Fibroblast of the conjunctiva (primary cell): ENCODE results near the gene PREB.
"Not testable (repeated sequence)": the region's sequence is repeated elsewhere in the genome, so short reads cannot be mapped to it uniquely, and the experiment has no call there.

ENCODE experiments used
- DNase-seq: peaks from one replicate; pipeline ENCODE4 v3.0.0-alpha.2; 2010; ENCODE audit warnings: low read depth

The PREB gene

GRCh38 chr2:27125104-27125503 is 9.3 kb downstream of the PREB start:
- DNase-seq: no peak

DNA sequence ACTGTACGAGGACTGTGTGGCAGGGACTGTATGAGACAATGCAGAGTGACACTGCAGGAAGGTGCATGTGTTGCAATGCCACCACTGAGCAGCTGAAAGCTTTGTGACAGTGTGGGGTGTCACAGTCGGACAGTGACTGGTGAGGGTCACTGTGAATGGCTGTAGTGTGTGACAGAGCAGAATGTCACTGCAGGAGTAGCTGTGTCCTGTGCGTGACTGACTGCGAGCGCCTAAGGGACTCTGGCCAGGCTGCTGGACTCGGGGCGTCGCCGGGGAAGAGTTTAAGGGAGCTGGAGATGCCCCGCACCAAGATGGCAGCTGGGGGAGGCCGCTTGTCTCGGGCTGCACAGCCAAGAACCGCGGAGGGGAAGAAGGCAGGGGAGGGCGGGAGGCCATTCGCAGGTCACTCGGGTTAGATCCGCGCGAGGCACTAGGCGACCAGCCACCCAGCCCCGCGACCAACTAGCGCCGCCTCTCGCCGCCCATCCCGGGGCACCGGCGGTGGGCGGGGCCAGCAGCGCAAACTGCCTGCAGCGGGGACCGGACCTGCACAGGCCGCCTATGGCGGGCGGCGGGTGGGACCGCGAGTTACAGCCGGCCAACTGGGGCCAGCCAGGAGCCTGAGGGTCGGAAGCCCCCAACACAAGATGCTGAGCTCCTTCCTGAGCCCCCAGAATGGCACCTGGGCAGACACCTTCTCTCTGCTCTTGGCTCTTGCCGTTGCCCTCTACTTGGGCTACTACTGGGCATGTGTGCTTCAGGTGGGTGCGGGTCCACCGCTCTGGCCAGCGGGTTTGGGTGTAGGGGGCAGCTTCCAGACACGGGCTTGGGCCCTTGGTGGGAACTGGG is 10.9 kb downstream of the PREB start, which contains the start of gene ABHD1:
Gene ABHD1, plus strand, starts transcription at position 514 of the 849 bp plus-strand sequence. Its CDS starts 134 bp downstream, at position 648.
- DNase-seq: no peak

DNA sequence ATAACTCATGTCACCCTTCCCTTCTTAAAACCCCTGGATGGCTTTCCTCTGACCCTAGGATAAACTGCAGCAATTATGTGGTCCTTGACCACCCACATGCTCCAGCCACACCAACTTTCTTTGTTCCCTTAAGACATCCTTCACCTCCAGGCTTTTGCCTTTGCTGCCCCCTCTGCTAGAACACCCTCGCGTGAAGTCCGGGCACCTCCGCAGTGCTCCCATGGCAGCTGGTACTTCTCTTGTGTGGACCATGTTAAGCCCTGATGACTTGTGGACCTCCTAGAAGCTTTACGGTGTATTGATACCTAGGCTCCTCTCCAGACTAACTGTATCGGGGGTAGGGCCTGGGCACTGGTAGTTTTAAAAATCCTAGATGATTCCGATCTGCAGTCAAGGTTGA is 11.6 kb downstream of the PREB start:
- no peak for DNase-seq

DNA sequence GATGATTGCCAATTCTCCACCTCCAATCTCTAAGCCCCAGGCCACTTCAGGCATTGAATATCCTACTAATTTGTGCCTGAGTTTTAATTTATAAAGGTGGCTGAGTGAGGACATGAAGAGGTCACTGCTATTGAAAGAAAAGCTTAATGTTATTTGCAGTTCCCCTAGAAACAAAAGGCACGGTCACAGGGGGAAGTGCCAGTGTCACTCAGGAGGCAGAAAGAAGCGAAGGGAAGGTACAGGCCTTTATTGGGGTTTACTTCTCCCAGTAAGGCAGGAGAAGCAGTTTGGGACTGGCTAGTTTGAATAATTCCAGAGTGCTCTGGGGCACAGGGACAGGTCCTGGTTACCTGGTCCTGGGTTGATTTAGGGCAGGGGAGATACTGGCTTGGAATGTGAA is 12.5 kb downstream of the PREB start:
- DNase-seq: no peak

- not testable (repeated sequence) for DNase-seq
Observed at GRCh38 chr2:27119330-27119670, 15.1 kb downstream of the PREB start.

- no peak for DNase-seq
Observed at GRCh38 chr2:27118525-27119329, 15.7 kb downstream of the PREB start, which contains the start of gene CGREF1. Gene CGREF1, minus strand, starts transcription at chr2:27119128. Its CDS starts 14,762 bp downstream, at chr2:27104366.

GRCh38 chr2:27117995-27118524 is 16.4 kb downstream of the PREB start:
- no peak for DNase-seq

GRCh38 chr2:27115519-27115918 is 18.9 kb downstream of the PREB start:
- DNase-seq: no peak

DNA sequence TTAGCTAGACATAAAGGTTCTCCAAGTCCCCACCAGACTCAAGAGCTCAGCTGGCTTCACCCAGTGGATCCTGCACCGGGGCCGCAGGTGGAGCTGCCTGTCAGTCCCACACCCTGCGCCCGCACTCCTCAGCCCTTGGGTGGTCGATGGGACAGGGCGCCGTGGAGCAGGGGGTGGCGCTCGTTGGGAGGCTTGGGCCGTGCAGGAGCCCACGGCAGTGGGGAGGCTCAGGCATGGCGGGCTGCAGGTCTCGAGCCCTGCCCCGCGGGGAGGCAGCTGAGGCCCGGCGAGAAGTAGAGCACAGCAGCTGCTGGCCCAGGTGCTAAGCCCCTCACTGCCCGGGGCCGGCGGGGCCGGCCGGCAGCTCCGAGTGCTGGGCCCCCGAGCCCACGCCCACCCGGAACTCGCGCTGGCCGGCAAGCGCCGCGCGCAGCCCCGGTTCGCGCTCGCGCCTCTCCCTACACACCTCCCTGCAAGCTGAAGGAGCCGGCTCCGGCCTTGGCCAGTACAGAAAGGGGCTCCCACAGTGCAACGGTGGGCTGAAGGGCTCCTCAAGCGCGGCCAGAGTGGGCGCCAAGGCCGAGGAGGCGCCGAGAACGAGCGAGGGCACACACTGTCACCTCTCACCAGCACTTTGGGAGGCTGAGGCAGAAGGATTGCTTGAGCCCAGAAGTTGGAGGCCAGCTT is 22.9 kb downstream of the PREB start:
- DNase-seq: not testable (repeated sequence)

DNA sequence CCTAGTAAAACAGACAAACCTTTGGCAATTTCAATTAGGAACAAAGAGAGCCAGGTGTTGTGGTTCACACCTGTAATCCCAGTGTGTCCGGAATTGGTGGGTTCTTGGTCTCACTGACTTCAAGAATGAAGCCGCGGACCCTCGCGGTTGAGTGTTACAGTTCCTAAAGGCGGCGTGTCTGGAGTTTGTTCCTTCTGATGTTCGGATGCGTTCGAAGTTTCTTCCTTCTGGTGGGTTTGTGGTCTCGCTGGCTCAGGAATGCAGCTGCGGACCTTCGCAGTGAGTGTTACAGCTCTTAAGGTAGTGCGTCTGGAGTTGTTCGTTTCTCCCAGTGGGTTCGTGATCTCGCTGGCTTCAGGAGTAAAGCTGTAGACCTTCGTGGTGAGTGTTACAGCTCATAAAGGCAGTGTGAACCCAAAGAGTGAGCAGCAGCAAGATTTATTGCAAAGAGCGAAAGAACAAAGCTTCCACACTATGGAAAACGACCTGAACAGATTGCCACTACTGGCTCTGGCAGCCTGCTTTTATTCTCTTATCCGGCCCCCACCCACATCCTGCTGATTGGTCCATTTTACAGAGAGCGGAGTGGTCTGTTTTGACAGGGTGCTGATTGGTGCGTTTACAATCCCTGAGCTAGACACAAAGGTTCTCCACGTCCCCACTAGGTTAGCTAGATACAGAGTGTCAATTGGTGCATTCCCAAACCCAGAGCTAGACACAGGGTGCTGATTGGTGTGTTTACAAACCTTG is 23.7 kb downstream of the PREB start:
- not testable (repeated sequence) for DNase-seq

GRCh38 chr2:27109083-27109482 is 25.4 kb downstream of the PREB start:
- no peak for DNase-seq

DNA sequence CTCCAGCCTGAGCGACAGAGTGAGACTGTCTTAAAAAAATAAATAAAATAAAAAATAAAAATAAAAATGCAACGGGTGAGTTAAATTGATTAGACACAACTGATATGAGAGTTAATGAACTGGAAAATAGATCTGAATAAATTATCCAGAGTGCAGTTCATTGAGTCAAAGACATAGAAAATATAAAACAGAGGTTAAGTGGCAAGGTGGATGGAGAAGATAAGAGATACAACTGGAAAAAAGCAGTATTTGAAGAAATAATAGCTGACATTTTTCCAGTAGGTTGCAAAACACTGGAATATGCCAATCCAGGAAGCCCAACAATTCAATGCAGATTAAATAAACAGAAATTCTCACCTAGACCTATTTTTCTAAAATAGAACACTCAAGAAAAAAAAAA is 26.2 kb downstream of the PREB start:
- no peak for DNase-seq

DNA sequence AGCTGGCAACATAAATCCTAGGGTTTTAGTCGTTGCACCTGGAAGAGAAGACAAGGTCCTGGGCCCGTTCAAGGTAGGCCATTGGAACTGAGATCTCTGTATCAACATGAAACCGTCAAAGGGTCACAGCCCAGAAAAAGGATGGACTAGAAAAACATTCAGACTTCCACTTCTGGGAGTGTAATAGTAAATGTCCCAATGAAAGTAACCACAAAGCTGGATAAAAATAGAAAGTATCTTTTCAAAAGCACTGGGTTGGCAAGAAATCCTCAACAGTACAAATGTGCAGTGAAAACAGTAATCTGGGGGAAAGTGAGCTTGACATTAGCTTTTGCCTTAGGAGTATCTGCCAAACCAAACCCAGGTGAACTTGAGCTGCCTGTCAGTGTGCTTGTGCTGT is 28.5 kb downstream of the PREB start:
- no peak for DNase-seq

- DNase-seq: no peak
Observed at GRCh38 chr2:27102329-27102728, 32.1 kb downstream of the PREB start.

DNA sequence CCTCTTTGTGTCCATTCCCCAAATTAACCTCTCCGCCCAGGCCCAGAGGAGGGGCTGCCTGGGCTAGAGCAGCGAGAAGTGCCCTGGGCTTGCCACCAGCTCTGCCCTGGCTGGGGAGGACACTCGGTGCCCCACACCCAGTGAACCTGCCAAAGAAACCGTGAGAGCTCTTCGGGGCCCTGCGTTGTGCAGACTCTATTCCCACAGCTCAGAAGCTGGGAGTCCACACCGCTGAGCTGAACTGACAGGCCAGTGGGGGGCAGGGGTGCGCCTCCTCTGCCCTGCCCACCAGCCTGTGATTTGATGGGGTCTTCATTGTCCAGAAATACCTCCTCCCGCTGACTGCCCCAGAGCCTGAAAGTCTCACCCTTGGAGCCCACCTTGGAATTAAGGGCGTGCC is 34.4 kb downstream of the PREB start:
- DNase-seq: no peak

DNA sequence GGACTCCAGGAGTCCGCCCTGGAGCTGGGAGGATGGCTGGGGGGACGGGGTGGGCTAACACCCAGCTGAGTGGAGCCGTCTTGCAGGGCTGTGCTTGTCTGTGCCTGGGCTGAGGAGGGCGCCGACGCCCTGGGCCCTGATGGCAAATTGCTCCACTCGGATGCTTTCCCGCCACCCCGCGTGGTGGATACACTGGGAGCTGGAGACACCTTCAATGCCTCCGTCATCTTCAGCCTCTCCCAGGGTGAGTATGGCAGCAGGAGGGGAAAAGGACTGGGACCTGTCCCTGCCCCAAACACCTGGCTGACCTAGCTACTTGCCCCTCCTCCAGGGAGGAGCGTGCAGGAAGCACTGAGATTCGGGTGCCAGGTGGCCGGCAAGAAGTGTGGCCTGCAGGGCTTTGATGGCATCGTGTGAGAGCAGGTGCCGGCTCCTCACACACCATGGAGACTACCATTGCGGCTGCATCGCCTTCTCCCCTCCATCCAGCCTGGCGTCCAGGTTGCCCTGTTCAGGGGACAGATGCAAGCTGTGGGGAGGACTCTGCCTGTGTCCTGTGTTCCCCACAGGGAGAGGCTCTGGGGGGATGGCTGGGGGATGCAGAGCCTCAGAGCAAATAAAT is 35.0 kb downstream of the PREB start:
- DNase-seq: no peak

- DNase-seq: no peak
Observed at GRCh38 chr2:27097341-27097740, 37.1 kb downstream of the PREB start.

- no peak for DNase-seq
Observed at GRCh38 chr2:27096748-27097297, 37.6 kb downstream of the PREB start.

GRCh38 chr2:27095745-27096651 is 38.4 kb downstream of the PREB start:
- no peak for DNase-seq

DNA sequence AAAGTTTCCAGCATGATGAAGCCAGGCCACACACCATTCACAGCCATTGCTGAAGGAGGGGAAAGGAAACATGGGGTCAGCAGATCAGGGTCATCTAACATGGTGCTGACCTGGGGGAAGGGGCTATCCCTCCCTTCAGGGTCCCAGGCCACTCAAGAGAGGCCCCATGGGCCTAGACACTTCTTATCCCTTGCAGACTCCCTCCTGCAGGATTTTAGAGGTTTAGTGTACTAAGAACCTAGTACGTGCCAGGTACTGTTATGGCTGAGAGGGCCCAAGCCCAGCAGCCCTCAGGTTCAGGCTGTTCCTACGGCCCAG is 39.0 kb downstream of the PREB start:
- DNase-seq: no peak
